Right lung (tissue), 5 donors: ENCODE results near the gene NOL9. TPM values are rescaled to one million over a fixed set of nuclear protein-coding genes. Genes with fewer than 3 reads are reported as not detected.
"Not testable (repeated sequence)": the region's sequence is repeated elsewhere in the genome, so short reads cannot be mapped to it uniquely, and the experiment has no call there.

Experiments used
- DNase-seq, 2 donors: peaks; one replicate each; pipeline ENCODE4 v3.0.0-alpha.2; 2013
- polyA plus RNA-seq, 5 donors: library from polyadenylated mRNA; unstranded; fragments of 120-200 nt; gene quantifications; one replicate each; pipeline versions ENCODE4 v1.2.1 to v1.2.3, GENCODE V29; 2013; ENCODE audit warnings: inconsistent platforms in 1 of 5, low replicate concordance in 1 of 5; ENCODE audit not compliant: insufficient read length in 5 of 5, insufficient read depth in 1 of 5

The NOL9 gene
- polyA plus RNA-seq, 5 donors, result 15.2 to 24.4 (median 22.4) TPM

DNA sequence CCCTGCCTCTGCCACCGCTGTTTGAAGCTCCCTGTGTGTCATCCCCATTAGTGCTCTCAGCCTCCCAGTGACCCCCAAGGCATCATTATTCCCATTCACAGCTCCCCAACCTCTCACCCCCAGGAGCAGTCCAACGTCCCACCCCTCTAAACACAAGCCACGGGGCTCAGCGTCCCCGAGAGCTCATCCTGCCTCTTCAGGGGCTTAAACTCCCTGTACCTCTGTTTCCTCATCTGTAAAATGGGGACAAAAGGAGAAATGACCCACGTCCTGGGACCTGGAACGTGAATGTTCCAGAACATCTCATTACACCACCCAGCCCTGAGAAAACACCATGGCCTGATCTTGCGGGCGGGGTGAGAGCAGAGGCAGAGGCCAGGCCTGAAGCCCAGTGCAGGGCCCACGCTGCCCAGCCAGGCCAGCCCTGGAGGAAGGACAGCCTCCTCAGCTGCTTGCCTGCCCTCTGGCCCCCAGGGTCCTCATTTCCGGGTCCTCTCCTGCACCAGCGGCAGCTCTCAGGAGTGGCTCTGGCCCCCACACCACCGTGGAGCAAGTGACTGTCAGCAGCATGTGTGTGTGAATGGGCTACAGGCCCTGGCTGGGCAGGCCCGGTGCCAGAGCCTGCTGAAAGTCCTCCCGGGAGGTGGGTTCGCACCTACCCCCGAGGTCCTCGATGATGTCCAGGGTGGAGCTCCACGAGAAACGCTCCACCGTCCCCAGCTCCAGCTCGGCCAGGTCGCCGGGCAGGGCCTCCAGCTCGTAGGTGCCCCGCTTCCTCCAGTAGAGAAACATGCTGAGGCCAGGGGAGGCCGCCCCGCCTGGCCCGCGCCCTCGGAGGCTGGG lies 48.7 kb downstream of the NOL9 start:
- DNase-seq, result no peak

GRCh38 chr1:6504887-6505286 lies 49.4 kb downstream of the NOL9 start:
- no peak for DNase-seq

DNA sequence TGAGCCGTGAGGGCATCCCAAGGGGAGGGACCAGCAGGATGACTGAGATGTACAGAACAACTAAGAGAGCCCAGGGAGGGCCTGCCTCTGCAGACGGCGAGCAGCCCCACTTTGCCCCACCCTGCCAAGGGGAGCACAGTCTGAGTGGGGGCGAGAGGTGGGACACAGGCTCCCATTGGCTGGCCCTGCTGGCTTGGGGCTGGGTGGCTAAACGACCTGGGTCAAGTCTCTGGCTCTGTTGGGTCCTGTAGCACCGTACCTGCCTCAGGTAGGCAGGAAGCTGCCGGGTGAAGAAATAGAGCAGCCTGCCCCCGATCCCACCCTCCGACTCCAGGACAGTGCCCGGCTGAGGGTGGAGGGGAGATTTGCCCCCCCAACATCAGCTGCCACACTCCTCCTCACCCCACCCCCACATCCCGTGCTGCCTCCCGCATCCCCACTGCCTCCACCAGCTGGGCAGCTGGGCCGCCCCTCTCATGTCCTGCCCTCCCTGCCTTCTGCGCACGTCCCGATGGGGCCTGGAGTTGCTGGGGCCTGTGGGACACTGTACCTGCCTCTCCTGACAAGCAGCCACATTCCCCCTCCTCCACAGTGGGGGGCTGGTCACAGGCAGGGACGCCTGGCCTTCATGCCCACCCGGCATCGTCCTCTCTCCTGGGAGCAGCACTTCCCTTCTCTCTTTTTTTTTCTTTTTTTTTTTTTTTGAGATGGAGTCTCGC lies 50.3 kb downstream of the NOL9 start:
- no peak for DNase-seq

DNA sequence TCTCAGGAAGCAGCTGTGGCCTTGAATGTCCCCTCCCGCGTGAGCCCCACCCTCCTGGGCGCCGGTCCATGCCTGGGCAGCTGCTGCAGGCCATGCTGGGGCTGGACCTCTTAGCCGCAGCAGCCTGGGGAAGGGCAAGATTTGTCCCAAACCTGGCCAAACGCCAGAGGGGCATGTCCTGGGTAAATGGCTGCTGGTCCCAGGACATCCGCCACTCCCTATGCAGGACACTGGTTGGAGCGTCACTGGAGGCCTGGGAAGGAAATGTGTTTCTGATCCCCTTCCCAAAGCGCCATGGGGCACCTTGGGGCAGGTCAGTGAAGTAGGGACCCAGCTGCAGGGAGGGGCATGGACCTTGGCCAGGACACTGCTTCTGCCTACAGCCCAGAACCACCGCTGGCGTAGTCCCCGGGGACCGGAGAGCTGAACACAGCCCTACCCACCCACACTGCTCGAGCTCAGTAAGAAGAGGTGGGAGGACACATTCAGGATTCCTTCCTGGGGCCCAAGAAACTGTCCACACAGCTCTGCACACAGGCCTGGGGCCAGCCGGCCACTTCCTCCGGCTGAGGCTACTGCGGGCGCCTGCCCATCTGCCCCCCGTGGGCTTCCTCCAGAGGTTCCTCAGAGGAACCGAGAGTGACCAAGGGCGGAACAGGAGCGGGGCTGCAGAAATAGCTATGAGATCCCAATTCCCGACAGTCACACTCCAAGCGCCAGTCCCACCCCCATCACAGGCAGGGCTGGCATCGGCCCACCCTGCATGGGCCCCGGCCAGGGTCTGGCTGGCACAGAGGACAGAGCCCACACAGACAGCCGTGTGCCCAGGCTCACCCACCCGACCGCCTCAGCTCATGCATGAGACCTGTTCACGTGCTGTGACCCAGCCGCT lies 52.1 kb downstream of the NOL9 start:
- no peak for DNase-seq

GRCh38 chr1:6501279-6501813 lies 53.0 kb downstream of the NOL9 start:
- no peak for DNase-seq

- DNase-seq, result no peak
Observed at GRCh38 chr1:6500544-6501278, 53.6 kb downstream of the NOL9 start.

GRCh38 chr1:6499296-6499695 lies 55.0 kb downstream of the NOL9 start:
- DNase-seq, result no peak

- no peak for DNase-seq
Observed at GRCh38 chr1:6498576-6499111, 55.7 kb downstream of the NOL9 start.

DNA sequence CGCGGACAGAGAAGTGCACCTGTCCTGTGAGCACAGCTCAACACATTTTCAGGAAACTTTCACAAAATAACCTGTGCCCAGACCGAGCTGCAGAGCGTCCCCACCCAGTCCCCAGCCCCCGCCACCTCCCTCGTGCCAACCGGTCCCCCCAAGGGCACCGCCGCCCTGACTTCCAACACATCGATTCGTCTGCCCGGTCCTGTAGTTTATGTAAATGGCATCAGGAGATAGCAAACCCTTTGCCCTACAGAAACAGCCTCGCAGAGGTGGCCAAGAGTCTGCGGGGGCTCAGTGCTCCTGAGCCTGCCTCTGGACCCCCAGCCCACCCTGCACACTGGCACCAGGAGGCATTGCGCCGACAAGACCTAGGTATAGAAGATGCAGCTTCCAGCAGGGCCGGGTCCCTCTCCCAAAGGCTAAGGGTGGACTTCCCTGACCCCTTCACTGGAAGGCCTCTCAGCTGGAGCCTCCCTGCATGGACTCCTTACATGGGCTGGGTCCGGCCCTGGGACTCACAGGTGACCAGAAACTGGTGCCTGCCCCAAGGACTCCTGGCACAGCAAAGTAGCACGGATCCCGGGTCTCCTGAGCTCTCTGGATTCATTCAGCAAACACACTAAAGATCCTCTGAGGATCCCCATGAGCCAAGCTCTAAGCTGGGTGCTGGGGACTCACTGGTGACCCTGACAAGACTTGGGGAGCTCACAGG lies 56.3 kb downstream of the NOL9 start:
- no peak for DNase-seq

DNA sequence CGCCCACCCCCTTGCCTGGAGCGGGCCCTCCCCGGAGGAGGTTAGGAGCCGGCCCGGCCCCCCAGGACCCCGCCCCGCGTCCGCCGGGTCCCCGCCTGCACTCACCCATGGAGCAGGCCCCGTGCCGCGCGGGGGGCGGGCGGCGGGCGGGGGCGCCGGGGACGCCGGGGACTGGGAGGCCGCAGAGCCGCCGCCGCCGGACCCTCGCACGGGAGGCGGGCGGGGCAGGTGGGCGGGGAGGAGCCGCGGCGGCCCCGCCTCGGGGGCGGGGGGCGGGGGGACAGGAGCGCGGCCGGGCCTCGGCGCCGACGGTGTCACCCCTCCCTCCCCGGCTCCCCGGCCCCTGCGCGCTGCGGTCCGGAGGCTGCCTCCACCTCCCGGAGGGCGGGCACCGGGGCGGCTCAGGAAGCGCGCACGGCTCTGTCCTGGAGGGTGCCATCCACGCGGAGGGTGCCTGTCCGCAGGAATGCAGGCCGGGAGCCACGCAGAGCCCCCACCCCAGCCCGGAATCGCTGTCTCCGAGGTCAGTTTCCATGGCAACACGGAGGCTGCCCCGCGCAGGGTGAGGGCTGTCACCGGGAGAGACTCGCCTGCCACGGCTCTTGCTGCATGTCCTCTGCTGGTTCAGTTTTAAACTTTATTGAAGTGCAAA lies 57.0 kb downstream of the NOL9 start:
- DNase-seq, result peak in 1 of 2 donors; percentile 33

GRCh38 chr1:6496890-6497214 lies 57.5 kb downstream of the NOL9 start:
- no peak for DNase-seq

DNA sequence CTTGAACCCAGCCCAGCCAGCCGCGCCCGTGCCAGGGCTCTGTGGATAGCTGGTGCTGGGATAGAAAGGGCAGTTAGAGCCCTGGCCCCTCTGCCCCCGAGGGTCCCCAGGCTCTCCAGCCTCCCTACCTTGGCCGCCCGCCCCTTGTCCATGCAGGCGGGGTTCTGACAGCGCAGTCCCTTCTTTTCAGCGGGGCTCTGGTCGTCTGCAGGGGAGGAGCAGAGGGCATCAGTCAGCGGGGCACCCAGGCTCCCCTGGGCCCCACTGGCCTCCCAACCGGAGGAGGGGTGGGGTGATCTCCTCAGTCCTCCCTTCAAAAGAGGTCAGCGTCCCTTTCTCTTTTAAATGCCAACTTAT lies 58.0 kb downstream of the NOL9 start:
- DNase-seq, result no peak

GRCh38 chr1:6495540-6496364 lies 58.6 kb downstream of the NOL9 start:
- no peak for DNase-seq

- DNase-seq, result no peak
Observed at GRCh38 chr1:6495041-6495441, 59.3 kb downstream of the NOL9 start.

- DNase-seq, result no peak
Observed at GRCh38 chr1:6494627-6495026, 59.7 kb downstream of the NOL9 start.

DNA sequence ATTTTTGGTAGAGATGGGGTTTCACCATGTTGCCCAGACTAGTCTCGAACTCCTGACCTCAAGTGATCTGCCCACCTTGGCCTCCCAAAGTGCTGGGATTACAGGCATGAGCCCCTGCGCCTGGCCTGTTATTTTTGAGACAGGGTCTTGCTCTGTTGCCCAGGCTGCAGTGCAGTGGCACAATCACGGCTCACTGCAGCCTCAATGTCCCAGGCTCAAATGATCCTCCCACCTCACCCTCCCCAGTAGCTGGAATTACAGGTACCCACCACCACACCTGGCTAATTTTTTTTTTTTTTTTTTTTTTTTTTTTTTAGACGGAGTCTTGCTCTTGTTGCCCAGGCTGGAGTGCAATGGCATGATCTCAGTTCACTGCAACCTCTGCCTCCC lies 60.5 kb downstream of the NOL9 start:
- DNase-seq, result not testable (repeated sequence)

DNA sequence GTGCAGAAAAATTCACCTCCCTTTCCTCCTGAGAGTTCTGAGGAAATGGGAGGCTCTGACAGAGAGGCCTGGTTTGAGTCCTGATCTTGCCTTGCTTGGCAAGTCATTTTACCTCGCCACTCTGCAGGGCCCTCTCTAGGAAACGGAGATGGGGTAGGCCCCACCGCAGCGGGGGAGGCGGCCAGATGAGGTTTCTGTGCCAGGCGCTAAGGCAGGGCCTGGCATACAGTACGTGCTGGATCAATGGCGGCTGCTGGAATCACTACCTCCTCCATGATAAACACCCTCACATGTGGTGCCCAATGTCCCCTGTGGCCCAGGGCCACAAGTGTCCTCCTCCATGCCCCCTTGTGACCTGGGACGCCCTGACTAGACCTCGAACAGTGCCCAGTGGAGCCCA lies 62.3 kb downstream of the NOL9 start:
- no peak for DNase-seq

- no peak for DNase-seq
Observed at GRCh38 chr1:6491480-6491962, 62.8 kb downstream of the NOL9 start, which contains the start of gene PLEKHG5. PLEKHG5 (minus strand) TSS chr1:6491667; CDS start chr1:6477571, 14,096 bp downstream.

DNA sequence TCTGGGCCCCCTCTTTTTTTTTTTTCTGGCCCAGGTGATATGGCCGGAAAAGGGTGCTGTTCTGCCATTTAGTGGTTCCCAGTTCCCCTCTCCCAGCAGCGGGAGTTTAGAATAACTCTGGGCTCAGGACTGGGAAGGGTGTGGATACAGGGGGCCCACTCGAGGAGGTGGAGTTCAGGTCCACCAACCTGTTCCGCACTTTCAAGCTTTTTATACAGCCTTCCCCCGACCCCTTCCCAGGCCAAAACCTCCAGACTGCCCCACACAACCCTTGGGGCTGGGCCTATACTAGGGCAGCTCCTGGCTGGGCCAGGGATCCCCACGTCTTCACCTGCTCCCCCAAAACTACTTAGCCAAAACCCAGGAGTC lies 63.2 kb downstream of the NOL9 start:
- DNase-seq, result no peak
